Measurements from ENCODE around the gene FITM1.

Gene FITM1

GRCh38 chr14:24149302-24149969, 19.0 kb downstream of the FITM1 start:
- H3K27ac ChIP-seq: no peak overlapping the region
- TF ChIP-seq CTCF (IDR thresholded peaks at IDR 0.05) (no peak), ZFX (IDR thresholded peaks at IDR 0.05; ENCODE audit: borderline replicate concordance) (no peak)

GRCh38 chr14:24150061-24150460, 19.6 kb downstream of the FITM1 start:
- no peak for TF ChIP-seq CTCF (IDR thresholded peaks at IDR 0.05)
- no peak for TF ChIP-seq ZFX (IDR thresholded peaks at IDR 0.05; ENCODE audit: borderline replicate concordance)
- no peak overlapping the region for H3K27ac ChIP-seq

GRCh38 chr14:24150567-24150966, 20.1 kb downstream of the FITM1 start:
- no peak overlapping the region for H3K27ac ChIP-seq
- TF ChIP-seq ZFX (IDR thresholded peaks at IDR 0.05; ENCODE audit: borderline replicate concordance) (no peak), CTCF (IDR thresholded peaks at IDR 0.05) (no peak)

- TF ChIP-seq ZFX (IDR thresholded peaks at IDR 0.05; ENCODE audit: borderline replicate concordance): no peak
- TF ChIP-seq CTCF (IDR thresholded peaks at IDR 0.05): no peak
- H3K27ac ChIP-seq: no peak overlapping the region
Measured at GRCh38 chr14:24150993-24151392, 20.5 kb downstream of the FITM1 start.

- TF ChIP-seq ZFX (IDR thresholded peaks at IDR 0.05; ENCODE audit: borderline replicate concordance): no peak
- TF ChIP-seq CTCF (IDR thresholded peaks at IDR 0.05): no peak
- no peak overlapping the region for H3K27ac ChIP-seq
Measured at GRCh38 chr14:24151404-24152080, 21.1 kb downstream of the FITM1 start.

- no peak for TF ChIP-seq ZFX (IDR thresholded peaks at IDR 0.05; ENCODE audit: borderline replicate concordance)
- TF ChIP-seq CTCF (IDR thresholded peaks at IDR 0.05): no peak
- no peak overlapping the region for H3K27ac ChIP-seq
Measured at GRCh38 chr14:24155100-24155499, 24.6 kb downstream of the FITM1 start.

GRCh38 chr14:24156840-24157239, 26.4 kb downstream of the FITM1 start:
- no peak overlapping the region for H3K27ac ChIP-seq
- TF ChIP-seq ZFX (IDR thresholded peaks at IDR 0.05; ENCODE audit: borderline replicate concordance): no peak
- TF ChIP-seq CTCF (IDR thresholded peaks at IDR 0.05): no peak

All from 22Rv1 (cell line).